Activated CD4-positive, alpha-beta T cell treated with anti-CD3 and anti-CD28 coated beads, Interleukin-2, Interleukin-4, amounts not matched to agents 100 ng/mL and 50 ng/mL, durations not matched to agents 16 hours and 8 hours (primary cell): ENCODE data around the gene GRM7.

ENCODE experiments used
- DNase-seq: peaks from one replicate; pipeline ENCODE4 v3.0.0-alpha.2; 2020; ENCODE audit warnings: low spot score

The GRM7 gene

GRCh38 chr3:7400360-7400759 is 539.4 kb downstream of the GRM7 start:
- DNase-seq: no peak

- DNase-seq: no peak
These were observed 540.5 kb downstream of the GRM7 start for GRCh38 chr3:7401418-7401817.

- no peak for DNase-seq
These were observed 546.2 kb downstream of the GRM7 start for GRCh38 chr3:7407107-7407506.

- no peak for DNase-seq
These were observed 549.9 kb downstream of the GRM7 start for GRCh38 chr3:7410782-7411181.

GRCh38 chr3:7421065-7421464 is 560.1 kb downstream of the GRM7 start:
- no peak for DNase-seq

GRCh38 chr3:7423036-7423435 is 562.1 kb downstream of the GRM7 start:
- no peak for DNase-seq

GRCh38 chr3:7423995-7424394 is 563.1 kb downstream of the GRM7 start:
- no peak for DNase-seq

- no peak for DNase-seq
These were observed 567.3 kb downstream of the GRM7 start for GRCh38 chr3:7428206-7428718.

GRCh38 chr3:7432610-7433009 is 571.7 kb downstream of the GRM7 start:
- DNase-seq: no peak

- DNase-seq: no peak
These were observed 572.2 kb downstream of the GRM7 start for GRCh38 chr3:7433073-7433472.

GRCh38 chr3:7436542-7436941 is 575.6 kb downstream of the GRM7 start:
- no peak for DNase-seq

GRCh38 chr3:7437231-7437630 is 576.3 kb downstream of the GRM7 start:
- DNase-seq: no peak

- no peak for DNase-seq
These were observed 578.3 kb downstream of the GRM7 start for GRCh38 chr3:7439101-7439680.

GRCh38 chr3:7444886-7445285 is 584.0 kb downstream of the GRM7 start:
- no peak for DNase-seq

GRCh38 chr3:7445331-7445730 is 584.4 kb downstream of the GRM7 start:
- no peak for DNase-seq

- no peak for DNase-seq
These were observed 586.4 kb downstream of the GRM7 start for GRCh38 chr3:7447197-7447769.

- no peak for DNase-seq
These were observed 595.5 kb downstream of the GRM7 start for GRCh38 chr3:7456386-7456785.

- no peak for DNase-seq
These were observed 600.4 kb downstream of the GRM7 start for GRCh38 chr3:7461202-7461825.

- DNase-seq: no peak
These were observed 609.0 kb downstream of the GRM7 start for GRCh38 chr3:7469866-7470265.

GRCh38 chr3:7484636-7485035 is 623.7 kb downstream of the GRM7 start:
- DNase-seq: no peak

- DNase-seq: no peak
These were observed 626.8 kb downstream of the GRM7 start for GRCh38 chr3:7487763-7488162.

- DNase-seq: no peak
These were observed 628.5 kb downstream of the GRM7 start for GRCh38 chr3:7489417-7489816.

GRCh38 chr3:7498715-7499114 is 637.8 kb downstream of the GRM7 start:
- no peak for DNase-seq

GRCh38 chr3:7503431-7503830 is 642.5 kb downstream of the GRM7 start:
- DNase-seq: no peak
